SK-N-SH treated with all-trans-retinoic acid at 6 μM for 48 hours (cell line): ENCODE results near the gene ECE1.

Experiments
- CSDC2 ChIP-seq: fragments of 250-450 bp; sonication (Bioruptor Pico); IDR thresholded peaks from 2 replicates; pipeline ENCODE4 v1.5.0; 2020; ENCODE audit warnings: mild to moderate bottlenecking, moderate library complexity
- ESRRG ChIP-seq: fragments of 250-450 bp; sonication (Bioruptor Pico); IDR thresholded peaks from 2 replicates; pipeline ENCODE4 v1.6.1; 2021; ENCODE audit warnings: mild to moderate bottlenecking
- SNAI2 ChIP-seq: fragments of 250-450 bp; sonication (Bioruptor Pico); IDR thresholded peaks from 2 replicates; pipeline ENCODE4 v1.5.0; 2020; ENCODE audit warnings: mild to moderate bottlenecking, moderate library complexity
- TOX ChIP-seq: fragments of 250-450 bp; sonication (Bioruptor Pico); IDR thresholded peaks from 2 replicates; pipeline ENCODE4 v1.8.0; 2021; ENCODE audit warnings: mild to moderate bottlenecking, moderate library complexity, borderline replicate concordance
- ZC3H10 ChIP-seq: fragments of 250-450 bp; sonication (Bioruptor Pico); IDR thresholded peaks from 2 replicates; pipeline ENCODE4 v1.5.1; 2021; ENCODE audit warnings: mild to moderate bottlenecking, moderate library complexity
- TF ChIP-seq, protein P1 (sequence below): fragments of 250-450 bp; sonication (Bioruptor Pico); IDR thresholded peaks from 2 replicates; pipeline ENCODE4 v1.8.0; 2021; ENCODE audit warnings: low read depth, mild to moderate bottlenecking, moderate library complexity, borderline replicate concordance

DNA sequence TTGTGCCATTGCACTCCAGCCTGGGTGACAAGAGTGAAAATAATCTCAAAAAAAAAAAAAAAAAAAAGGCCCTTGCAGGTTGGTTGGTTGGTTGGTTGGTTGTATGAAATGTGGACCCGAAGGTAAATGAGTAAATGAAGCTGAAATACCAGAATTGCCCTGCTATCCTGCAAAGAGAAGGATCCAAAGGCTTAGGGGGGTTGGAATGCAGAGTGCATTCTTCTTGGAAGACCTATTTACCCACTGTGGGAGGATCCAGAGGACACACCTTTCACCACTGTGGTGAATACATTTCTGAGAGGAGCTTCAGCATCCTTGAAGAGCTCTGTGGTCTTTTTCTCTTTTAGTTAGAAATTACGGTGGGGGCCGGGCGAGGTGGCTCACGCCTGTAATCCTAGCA, 84.8 kb downstream of the ECE1 start:
- TF ChIP-seq ESRRG (CRISPR knock-in tag), result no peak
- no peak for TF ChIP-seq SNAI2
- no peak for TF ChIP-seq CSDC2 (CRISPR knock-in tag)
- TF ChIP-seq ZC3H10 (CRISPR knock-in tag), result no peak
- no peak for TF ChIP-seq TOX
- TF ChIP-seq, protein P1, sequence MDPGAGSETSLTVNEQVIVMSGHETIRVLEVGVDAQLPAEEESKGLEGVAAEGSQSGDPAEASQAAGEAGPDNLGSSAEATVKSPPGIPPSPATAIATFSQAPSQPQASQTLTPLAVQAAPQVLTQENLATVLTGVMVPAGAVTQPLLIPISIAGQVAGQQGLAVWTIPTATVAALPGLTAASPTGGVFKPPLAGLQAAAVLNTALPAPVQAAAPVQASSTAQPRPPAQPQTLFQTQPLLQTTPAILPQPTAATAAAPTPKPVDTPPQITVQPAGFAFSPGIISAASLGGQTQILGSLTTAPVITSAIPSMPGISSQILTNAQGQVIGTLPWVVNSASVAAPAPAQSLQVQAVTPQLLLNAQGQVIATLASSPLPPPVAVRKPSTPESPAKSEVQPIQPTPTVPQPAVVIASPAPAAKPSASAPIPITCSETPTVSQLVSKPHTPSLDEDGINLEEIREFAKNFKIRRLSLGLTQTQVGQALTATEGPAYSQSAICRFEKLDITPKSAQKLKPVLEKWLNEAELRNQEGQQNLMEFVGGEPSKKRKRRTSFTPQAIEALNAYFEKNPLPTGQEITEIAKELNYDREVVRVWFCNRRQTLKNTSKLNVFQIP (CRISPR knock-in tag), result no peak
